ENCODE measurements around the gene UTP14A. TPM values are rescaled to one million over a fixed set of nuclear protein-coding genes. Genes with fewer than 3 reads are reported as not detected.

UTP14A gene
- total RNA-seq, 1 experiment from 2014 or later = 43.1 TPM

GRCh38 chrX:129956765-129957164 lies 50.8 kb downstream of the UTP14A start:
- peaks cover 36% of the 10 kb centered on the region for H3K27me3 Mint-ChIP-seq (ENCODE audit: unreplicated experiment)
- no peak for DNase-seq
- H3K27ac Mint-ChIP-seq (ENCODE audit: unreplicated experiment) = no peak overlapping the region
- peaks cover 19% of the 10 kb centered on the region for H3K36me3 Mint-ChIP-seq (ENCODE audit: insufficient read depth, unreplicated experiment)
- intact Hi-C loops (cut with micrococcal nuclease; ENCODE audit: unreplicated experiment) = no loop called here
- CTCF ChIA-PET = interaction anchor here (0.6 kb wide), 1 partner anchor 19 kb away, joined by 3 read pairs; no protein-coding TSS in a partner anchor
- TF ChIP-seq CTCF (IDR thresholded peaks at IDR 0.05; ENCODE audit: unreplicated experiment) = no peak
- peaks cover 25% of the 10 kb centered on the region for H3K4me1 Mint-ChIP-seq (ENCODE audit: low read depth, unreplicated experiment)
- no peaks in the 10 kb centered on the region for H3K9me3 Mint-ChIP-seq (ENCODE audit: low read depth, unreplicated experiment)
- peak overlapping the region; percentile 57 for H3K4me3 Mint-ChIP-seq (ENCODE audit: low read depth, unreplicated experiment)
- no TSS peak for BruUV-seq (replicated peaks)

- DNase-seq = peak; percentile 51
- no peak for TF ChIP-seq CTCF (IDR thresholded peaks at IDR 0.05; ENCODE audit: unreplicated experiment)
- no TSS peak for BruUV-seq (replicated peaks)
- CTCF ChIA-PET = no interaction called here
- intact Hi-C loops (cut with micrococcal nuclease; ENCODE audit: unreplicated experiment) = no loop called here
- Mint-ChIP-seq H3K4me1 (ENCODE audit: low read depth, unreplicated experiment) (peaks cover 27% of the 10 kb centered on the region), H3K27me3 (ENCODE audit: unreplicated experiment) (peaks cover 30% of the 10 kb centered on the region), H3K36me3 (ENCODE audit: insufficient read depth, unreplicated experiment) (peaks cover 13% of the 10 kb centered on the region), H3K9me3 (ENCODE audit: low read depth, unreplicated experiment) (no peaks in the 10 kb centered on the region), H3K27ac (ENCODE audit: unreplicated experiment) (no peak overlapping the region), H3K4me3 (ENCODE audit: low read depth, unreplicated experiment) (peak overlapping the region; percentile 57)
Measured at GRCh38 chrX:129957241-129958082, 51.5 kb downstream of the UTP14A start.

- Mint-ChIP-seq H3K9me3 (ENCODE audit: low read depth, unreplicated experiment) (no peaks in the 10 kb centered on the region), H3K4me1 (ENCODE audit: low read depth, unreplicated experiment) (peaks cover 21% of the 10 kb centered on the region), H3K27me3 (ENCODE audit: unreplicated experiment) (peaks cover 23% of the 10 kb centered on the region), H3K4me3 (ENCODE audit: low read depth, unreplicated experiment) (peak overlapping the region; percentile 57), H3K36me3 (ENCODE audit: insufficient read depth, unreplicated experiment) (peaks cover 8% of the 10 kb centered on the region), H3K27ac (ENCODE audit: unreplicated experiment) (no peak overlapping the region)
- no peak for DNase-seq
- BruUV-seq (replicated peaks) = no TSS peak
- CTCF ChIA-PET = interaction anchor here (0.5 kb wide), 1 partner anchor 599 kb away, joined by 3 read pairs; no protein-coding TSS in a partner anchor
- intact Hi-C loops (cut with micrococcal nuclease; ENCODE audit: unreplicated experiment) = no loop called here
- TF ChIP-seq CTCF (IDR thresholded peaks at IDR 0.05; ENCODE audit: unreplicated experiment) = no peak
Measured at GRCh38 chrX:129958083-129958465, 52.1 kb downstream of the UTP14A start.

- BruUV-seq (replicated peaks) = no TSS peak
- Mint-ChIP-seq H3K9me3 (ENCODE audit: low read depth, unreplicated experiment) (no peaks in the 10 kb centered on the region), H3K27ac (ENCODE audit: unreplicated experiment) (no peak overlapping the region), H3K4me1 (ENCODE audit: low read depth, unreplicated experiment) (peaks cover 21% of the 10 kb centered on the region), H3K36me3 (ENCODE audit: insufficient read depth, unreplicated experiment) (peaks cover 8% of the 10 kb centered on the region), H3K27me3 (ENCODE audit: unreplicated experiment) (peaks cover 21% of the 10 kb centered on the region), H3K4me3 (ENCODE audit: low read depth, unreplicated experiment) (no peak overlapping the region)
- intact Hi-C loops (cut with micrococcal nuclease; ENCODE audit: unreplicated experiment) = no loop called here
- DNase-seq = no peak
- CTCF ChIA-PET = interaction anchor here (0.5 to 0.8 kb wide), 3 partner anchors 28 to 600 kb away, joined by 3 read pairs; no protein-coding TSS in a partner anchor
- no peak for TF ChIP-seq CTCF (IDR thresholded peaks at IDR 0.05; ENCODE audit: unreplicated experiment)
Measured at GRCh38 chrX:129958814-129959492, 53.0 kb downstream of the UTP14A start.
